Activated T-cell treated with anti-CD3 and anti-CD28 coated beads, Interleukin-2, amount 50 U/mL, for 1 hour (primary cell): ENCODE data around the gene TENT4A.

Experiments
- DNase-seq: peaks from one replicate; pipeline ENCODE4 v3.0.0-alpha.2; 2020

Gene TENT4A

GRCh38 chr5:6718718-6719117 lies 5.5 kb downstream of the TENT4A start:
- DNase-seq = no peak

GRCh38 chr5:6719417-6719816 lies 6.2 kb downstream of the TENT4A start:
- no peak for DNase-seq

GRCh38 chr5:6719896-6720560 lies 6.8 kb downstream of the TENT4A start:
- DNase-seq = no peak

DNA sequence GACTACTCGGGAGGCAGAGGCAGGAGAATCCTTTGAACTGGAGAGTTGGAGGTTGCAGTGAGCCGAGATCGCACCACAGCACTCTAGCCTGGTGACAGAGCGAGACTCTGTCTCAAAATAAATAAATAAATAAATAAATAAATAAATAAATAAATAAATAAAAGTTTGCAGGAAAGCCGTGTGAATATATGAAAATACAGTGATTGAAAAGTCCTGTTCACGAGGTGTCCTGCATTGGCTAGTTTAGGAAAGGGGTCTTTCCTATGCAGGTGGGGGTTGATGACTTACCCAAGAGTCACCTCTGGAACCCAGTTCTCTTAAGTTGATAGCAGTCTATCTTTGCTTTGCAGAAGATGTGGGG lies 7.3 kb downstream of the TENT4A start:
- DNase-seq = no peak

GRCh38 chr5:6721442-6721841 lies 8.2 kb downstream of the TENT4A start:
- no peak for DNase-seq

GRCh38 chr5:6722015-6722414 lies 8.8 kb downstream of the TENT4A start:
- no peak for DNase-seq

DNA sequence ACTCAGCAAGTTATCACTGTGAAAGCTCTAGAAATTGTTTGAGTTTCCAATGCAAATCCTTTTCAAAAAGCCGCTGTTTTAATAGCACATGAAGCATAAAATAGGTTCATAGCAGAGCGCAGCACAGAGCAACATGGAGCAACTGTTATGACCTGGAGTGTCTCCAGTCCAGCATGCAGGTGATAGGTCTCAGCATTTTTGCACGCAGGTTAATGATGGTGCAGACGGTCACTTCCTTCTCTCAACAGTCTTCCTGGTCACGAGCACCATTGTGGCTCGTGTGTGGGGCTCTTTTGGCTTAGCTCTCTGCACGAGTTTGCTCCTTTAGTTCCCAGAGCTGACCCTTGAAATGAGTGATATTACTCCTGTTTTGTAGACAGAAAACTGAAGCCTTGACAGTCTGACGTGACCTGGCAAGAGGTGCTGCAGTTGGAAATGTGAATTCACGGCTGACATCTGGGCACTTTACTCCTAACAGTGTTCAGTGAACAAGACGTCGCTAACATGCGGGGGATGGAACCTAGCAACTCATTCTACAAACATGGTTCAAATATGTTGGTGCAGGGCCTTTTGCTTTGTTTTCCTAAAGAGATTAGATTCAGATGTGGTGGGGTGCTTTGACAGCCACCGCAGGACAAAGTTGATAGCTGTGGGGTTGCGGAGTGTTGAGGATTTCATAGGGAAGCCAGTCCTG lies 10.0 kb downstream of the TENT4A start:
- DNase-seq = no peak

DNA sequence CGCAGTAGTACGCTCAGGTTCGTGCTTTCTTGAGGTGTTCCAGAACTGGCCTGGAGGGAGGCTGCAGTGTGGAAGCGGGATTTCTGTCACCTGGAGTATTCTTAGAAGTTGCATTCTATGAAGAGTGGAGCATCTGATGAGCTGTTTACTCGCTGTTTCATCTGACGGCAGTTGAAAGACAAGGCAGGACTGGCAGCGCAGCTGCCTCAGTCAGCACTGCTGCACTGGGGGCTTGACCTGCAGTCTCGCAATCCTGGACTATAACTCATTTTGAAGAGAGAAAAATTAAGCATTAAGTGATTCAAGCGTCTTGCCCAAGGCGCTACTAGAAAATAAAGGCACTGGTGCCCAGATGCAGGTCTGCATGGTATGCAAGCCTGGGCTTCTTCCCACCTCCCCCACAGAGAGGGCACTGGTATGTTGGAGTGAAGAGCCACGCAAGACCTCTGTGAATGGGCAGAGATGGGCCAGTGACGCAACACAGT lies 10.6 kb downstream of the TENT4A start:
- no peak for DNase-seq

DNA sequence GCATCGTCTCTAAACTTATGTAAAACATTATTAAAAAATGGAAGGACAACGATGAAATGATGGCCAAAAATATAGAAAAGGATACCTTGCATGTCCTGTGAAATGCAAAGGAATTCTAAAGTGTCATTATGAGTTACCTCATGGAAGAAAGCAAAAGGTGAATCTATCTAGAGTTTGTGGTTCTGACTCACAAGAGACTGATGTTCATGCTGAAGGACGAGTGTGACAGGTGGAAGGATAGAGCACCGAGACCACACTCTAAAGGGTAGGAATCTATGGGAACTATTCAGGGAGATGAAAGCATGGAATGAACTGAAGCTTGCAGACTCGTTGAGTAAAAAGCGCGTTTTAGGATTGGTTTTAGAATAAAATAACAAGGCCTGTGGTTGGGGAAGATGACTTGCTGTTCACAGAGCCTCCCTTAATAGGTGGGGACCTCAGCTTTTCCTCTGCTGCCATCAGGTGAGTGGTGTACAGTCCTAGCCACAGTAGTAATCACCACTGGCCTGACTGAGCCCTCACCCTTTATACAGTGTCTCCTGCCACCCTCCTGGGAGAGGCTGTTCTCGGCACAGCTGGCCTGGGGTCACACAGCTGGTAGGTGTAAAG lies 11.2 kb downstream of the TENT4A start:
- DNase-seq = no peak

DNA sequence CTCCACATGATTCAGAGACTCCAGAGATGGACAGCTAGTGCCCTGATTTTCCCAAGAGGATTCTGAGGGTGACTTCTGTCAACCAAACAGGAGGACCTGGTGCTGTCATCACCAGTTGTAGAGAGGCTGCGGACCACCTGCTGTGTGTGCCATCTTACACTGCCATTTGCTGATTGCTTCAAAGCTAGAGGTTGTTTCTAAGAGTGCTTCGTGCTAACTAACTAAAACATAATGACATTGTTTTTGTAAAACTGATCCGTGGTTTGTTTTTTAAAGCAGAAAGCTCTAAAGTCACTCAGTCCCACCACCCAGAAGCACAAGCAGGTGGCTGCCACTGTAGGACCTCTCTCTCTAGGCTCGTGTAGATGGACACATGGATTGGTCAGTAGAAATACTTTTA lies 12.2 kb downstream of the TENT4A start:
- DNase-seq = no peak

- DNase-seq = no peak
Measured at GRCh38 chr5:6726006-6726405, 12.8 kb downstream of the TENT4A start.

DNA sequence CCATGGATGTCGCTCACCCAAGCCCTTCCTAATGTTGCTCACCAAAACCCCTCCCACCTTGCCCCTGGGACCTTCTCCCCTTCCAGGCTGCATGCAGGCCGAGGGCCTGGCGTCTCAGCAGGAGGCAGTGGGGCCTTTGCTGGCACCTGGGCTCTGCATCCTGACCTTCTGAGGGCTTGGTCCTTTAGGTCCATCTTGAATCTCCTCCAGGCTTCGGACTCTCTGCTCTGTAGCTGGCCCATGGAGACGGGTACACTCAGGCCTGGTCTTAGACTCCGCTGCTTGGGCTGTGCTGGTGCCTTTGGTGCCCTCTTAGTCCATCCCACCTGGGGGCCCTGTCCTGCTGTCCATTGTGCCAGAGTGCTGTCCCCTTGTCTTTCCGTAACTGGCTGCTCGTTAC lies 14.0 kb downstream of the TENT4A start:
- no peak for DNase-seq

GRCh38 chr5:6728011-6728794 lies 15.0 kb downstream of the TENT4A start:
- no peak for DNase-seq

DNA sequence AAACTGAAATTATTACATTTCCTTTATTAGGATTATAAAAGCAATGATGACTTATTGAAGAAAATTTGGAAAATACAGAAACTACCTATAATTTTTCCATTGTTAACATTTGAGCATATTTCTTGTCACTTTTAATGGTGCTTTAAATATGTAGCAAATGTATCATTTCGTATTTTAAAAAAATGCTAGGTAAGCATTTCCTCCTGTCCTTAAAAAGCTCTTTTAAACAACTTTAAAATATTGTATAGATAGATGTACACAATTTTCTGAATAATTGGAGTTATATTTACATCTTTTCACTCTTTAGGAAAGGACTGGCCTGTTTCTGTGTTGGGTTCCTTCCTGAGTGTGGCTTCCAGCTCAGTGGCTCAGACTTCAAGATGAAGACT lies 15.6 kb downstream of the TENT4A start:
- no peak for DNase-seq

GRCh38 chr5:6729386-6730310 lies 16.4 kb downstream of the TENT4A start:
- DNase-seq = peak; percentile 49

- no peak for DNase-seq
Measured at GRCh38 chr5:6730407-6730806, 17.2 kb downstream of the TENT4A start.

GRCh38 chr5:6730807-6731206 lies 17.6 kb downstream of the TENT4A start:
- no peak for DNase-seq

- no peak for DNase-seq
Measured at GRCh38 chr5:6731465-6732237, 18.4 kb downstream of the TENT4A start.

DNA sequence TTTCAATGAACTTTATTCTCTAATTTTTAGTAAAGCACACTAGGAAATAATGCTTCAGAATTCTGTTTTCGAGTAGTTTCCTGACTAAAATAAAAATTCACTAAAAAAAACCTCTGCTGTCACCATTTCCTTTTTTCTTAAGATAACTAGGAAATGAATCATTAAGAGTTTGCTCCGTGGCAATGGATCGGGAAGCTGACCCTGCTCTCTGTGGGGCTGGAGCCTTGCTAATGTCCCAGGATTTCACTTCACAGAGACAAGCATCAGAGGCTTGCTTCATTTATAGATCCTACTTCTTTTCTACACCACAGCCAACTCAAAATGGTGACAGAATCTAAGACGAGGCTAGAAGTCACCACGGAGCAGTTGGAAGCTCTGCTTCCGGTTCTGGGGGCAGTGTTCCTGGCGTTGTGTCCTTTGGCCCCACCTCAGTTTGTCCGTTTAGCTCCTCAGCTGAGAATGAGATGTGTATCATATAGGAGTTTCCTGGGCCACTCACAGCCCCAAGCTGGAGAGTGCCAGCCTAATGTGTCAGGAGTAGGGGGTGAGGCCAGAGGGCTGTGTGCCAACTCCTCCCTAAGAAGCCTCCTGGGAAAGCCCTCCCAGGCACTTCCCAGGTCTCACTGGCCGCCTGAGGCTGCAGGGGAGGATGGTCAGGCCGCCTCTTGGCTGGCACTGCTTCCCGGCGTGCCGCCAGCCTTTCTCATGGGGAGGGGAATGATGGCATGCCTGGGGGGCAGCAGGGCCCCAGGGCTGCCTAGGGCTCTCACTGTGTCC lies 19.6 kb downstream of the TENT4A start:
- DNase-seq = no peak

- no peak for DNase-seq
Measured at GRCh38 chr5:6733411-6734242, 20.4 kb downstream of the TENT4A start.
